Chondrocyte (in vitro differentiated cells): ENCODE measurements around the gene ZCCHC7. TPM values are rescaled to one million over a fixed set of nuclear protein-coding genes. Genes with fewer than 3 reads are reported as not detected.

ENCODE experiments used
- DNase-seq: peaks from one replicate; pipeline ENCODE4 v3.0.0; 2021; ENCODE audit warnings: mixed read lengths, low spot score
- H3K27ac Mint-ChIP-seq: one replicate; pipeline ENCODE4 v1.8.0; 2021; ENCODE audit warnings: mild to moderate bottlenecking, moderate library complexity, mixed read lengths; ENCODE audit not compliant: unreplicated experiment
- H3K27me3 Mint-ChIP-seq: 2 replicates; pipeline ENCODE4 v1.8.0; 2021; ENCODE audit warnings: low read depth, mixed read lengths
- H3K36me3 Mint-ChIP-seq: 2 replicates; pipeline ENCODE4 v1.8.0; 2021; ENCODE audit warnings: low read depth, mixed read lengths
- H3K4me1 Mint-ChIP-seq: 2 replicates; pipeline ENCODE4 v1.8.0; 2021; ENCODE audit warnings: low read depth, mild to moderate bottlenecking, mixed read lengths
- H3K4me3 Mint-ChIP-seq: one replicate; pipeline ENCODE4 v1.8.0; 2021; ENCODE audit warnings: mild to moderate bottlenecking, moderate library complexity, mixed read lengths; ENCODE audit not compliant: unreplicated experiment
- H3K9me3 Mint-ChIP-seq: 2 replicates; pipeline ENCODE4 v1.8.0; 2021; ENCODE audit warnings: low read depth, mixed read lengths
- CTCF ChIP-seq: fragments of 200-600 bp; sonication (generic); IDR thresholded peaks from 2 replicates; pipeline ENCODE4 v1.5.0; 2021; ENCODE audit warnings: antibody characterized with exemption, mild to moderate bottlenecking, moderate library complexity
- total RNA-seq: library from RNA; stranded (reverse); gene quantifications from 3 replicates; pipeline ENCODE4 v1.2.1, GENCODE V29; 2021

The ZCCHC7 gene
- total RNA-seq, 1 donor from 2014 or later = 22.5 TPM

- no peak for DNase-seq
- peaks cover 25% of the 10 kb centered on the region for H3K4me1 Mint-ChIP-seq
- no peaks in the 10 kb centered on the region for H3K9me3 Mint-ChIP-seq
- H3K4me3 Mint-ChIP-seq = no peak overlapping the region
- H3K27me3 Mint-ChIP-seq = no peaks in the 10 kb centered on the region
- no peaks in the 10 kb centered on the region for H3K36me3 Mint-ChIP-seq
- no peak for TF ChIP-seq CTCF
- H3K27ac Mint-ChIP-seq = no peak overlapping the region
Observed at GRCh38 chr9:37126214-37126788, 5.9 kb downstream of the ZCCHC7 start.

- H3K9me3 Mint-ChIP-seq = no peaks in the 10 kb centered on the region
- H3K4me1 Mint-ChIP-seq = peaks cover 18% of the 10 kb centered on the region
- no peak for DNase-seq
- H3K36me3 Mint-ChIP-seq = peaks cover 3% of the 10 kb centered on the region
- no peak for TF ChIP-seq CTCF
- no peaks in the 10 kb centered on the region for H3K27me3 Mint-ChIP-seq
- no peak overlapping the region for H3K27ac Mint-ChIP-seq
- H3K4me3 Mint-ChIP-seq = no peak overlapping the region
Observed at GRCh38 chr9:37127018-37127417, 6.6 kb downstream of the ZCCHC7 start.

- TF ChIP-seq CTCF = no peak
- H3K36me3 Mint-ChIP-seq = peaks cover 3% of the 10 kb centered on the region
- H3K27ac Mint-ChIP-seq = no peak overlapping the region
- no peak overlapping the region for H3K4me3 Mint-ChIP-seq
- peaks cover 11% of the 10 kb centered on the region for H3K4me1 Mint-ChIP-seq
- no peak for DNase-seq
- no peaks in the 10 kb centered on the region for H3K9me3 Mint-ChIP-seq
- H3K27me3 Mint-ChIP-seq = no peaks in the 10 kb centered on the region
Observed at GRCh38 chr9:37128051-37128450, 7.7 kb downstream of the ZCCHC7 start.

GRCh38 chr9:37134166-37134565, 13.8 kb downstream of the ZCCHC7 start:
- Mint-ChIP-seq H3K36me3 (peaks cover 12% of the 10 kb centered on the region), H3K4me3 (no peak overlapping the region), H3K27me3 (no peaks in the 10 kb centered on the region), H3K27ac (no peak overlapping the region), H3K9me3 (no peaks in the 10 kb centered on the region), H3K4me1 (peaks cover 9% of the 10 kb centered on the region)
- TF ChIP-seq CTCF = no peak
- no peak for DNase-seq

- no peak for DNase-seq
- Mint-ChIP-seq H3K36me3 (peaks cover 6% of the 10 kb centered on the region), H3K4me1 (peaks cover 37% of the 10 kb centered on the region), H3K9me3 (no peaks in the 10 kb centered on the region), H3K27ac (peak overlapping the region; percentile 32), H3K4me3 (no peak overlapping the region), H3K27me3 (no peaks in the 10 kb centered on the region)
- TF ChIP-seq CTCF = no peak
Observed at GRCh38 chr9:37141015-37141414, 20.6 kb downstream of the ZCCHC7 start.
